Tibial nerve (tissue), 3 donors: ENCODE results near the gene TAF11L10.
"Not testable (repeated sequence)": the region's sequence is repeated elsewhere in the genome, so short reads cannot be mapped to it uniquely, and the experiment has no call there.

ENCODE experiments used
- CTCF ChIP-seq, 5 experiments: fragments of 200-600 bp in 3 of 5; fragments of 450-650 bp in 2 of 5; sonication (generic) in 3 of 5; IDR thresholded peaks; one replicate each; pipeline ENCODE4 v1.5.1; 2016 to 2019; ENCODE audit warnings: antibody characterized with exemption in 5 of 5, mild to moderate bottlenecking in 3 of 5, moderate library complexity in 2 of 5
- POLR2A ChIP-seq, 2 donors: fragments of 450-650 bp; IDR thresholded peaks; one replicate each; pipeline ENCODE4 v1.6.1; 2017; ENCODE audit warnings: antibody characterized with exemption in 2 of 2, mild to moderate bottlenecking in 2 of 2, moderate library complexity in 2 of 2

DNA sequence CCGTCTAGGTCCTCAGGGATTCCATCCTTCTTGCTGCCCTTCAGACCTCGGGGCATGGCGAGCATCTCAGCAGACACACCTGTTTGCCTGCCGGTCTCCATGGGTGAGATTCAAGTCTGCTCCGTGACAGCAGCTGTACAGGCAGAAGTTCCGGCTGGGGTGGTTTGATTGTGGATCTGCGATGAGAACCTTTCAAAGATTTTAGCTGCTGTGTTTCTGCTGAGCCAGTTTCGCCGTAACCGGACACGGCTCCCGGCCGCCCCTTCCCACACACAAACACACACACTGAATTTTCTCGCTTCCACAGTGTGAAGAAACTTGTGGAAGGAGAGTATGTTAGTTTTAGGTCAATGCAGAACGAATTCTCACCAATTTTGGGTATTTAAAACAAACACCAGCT, at the start of gene TAF11L10:
- TF ChIP-seq CTCF, POLR2A (IDR thresholded peaks at IDR 0.05): not testable (repeated sequence)
